Stimulated activated CD4-positive, alpha-beta T cell treated with anti-CD3 and anti-CD28 coated beads, Interleukin-1b, Interleukin-23, amount 100 ng/mL, for 24 hours (primary cell): ENCODE results near the gene SAV1.
A peak's percentile ranks its signal among the peaks of the same experiment; 100 is the strongest.

ENCODE experiments used
- DNase-seq, 4 experiments: peaks; one replicate each; pipeline ENCODE4 v3.0.0-alpha.2; 2020; ENCODE audit warnings: low read depth in 4 of 4, low spot score in 1 of 4

Gene SAV1

GRCh38 chr14:50610465-50610864 lies 57.6 kb downstream of the SAV1 start:
- no peak for DNase-seq

DNA sequence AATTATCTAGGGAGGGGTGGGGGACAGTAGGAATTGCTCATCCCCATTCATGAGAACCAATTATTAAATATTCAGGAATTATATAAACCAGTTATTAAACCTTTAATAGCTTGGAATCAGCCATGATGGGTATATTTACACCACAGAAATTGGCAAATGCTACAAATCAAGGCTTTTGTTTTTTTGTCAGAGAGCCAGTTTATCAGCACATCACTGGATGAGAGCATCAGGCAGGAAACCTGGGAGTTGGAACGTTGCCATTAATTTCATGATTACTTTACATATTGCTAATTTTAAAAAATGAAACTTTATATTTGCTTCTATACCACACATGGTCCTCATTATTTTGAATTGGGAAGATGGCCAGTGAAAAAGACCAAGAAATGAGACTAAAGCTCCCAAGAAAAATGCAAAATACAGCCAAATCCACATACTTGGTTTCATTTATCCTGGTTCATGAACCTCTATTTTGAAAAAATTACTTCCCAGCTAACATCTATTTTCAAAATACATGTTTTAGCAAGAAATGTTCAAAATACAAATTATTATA lies 59.7 kb downstream of the SAV1 start:
- no peak for DNase-seq

GRCh38 chr14:50607761-50608160 lies 60.3 kb downstream of the SAV1 start:
- no peak for DNase-seq

DNA sequence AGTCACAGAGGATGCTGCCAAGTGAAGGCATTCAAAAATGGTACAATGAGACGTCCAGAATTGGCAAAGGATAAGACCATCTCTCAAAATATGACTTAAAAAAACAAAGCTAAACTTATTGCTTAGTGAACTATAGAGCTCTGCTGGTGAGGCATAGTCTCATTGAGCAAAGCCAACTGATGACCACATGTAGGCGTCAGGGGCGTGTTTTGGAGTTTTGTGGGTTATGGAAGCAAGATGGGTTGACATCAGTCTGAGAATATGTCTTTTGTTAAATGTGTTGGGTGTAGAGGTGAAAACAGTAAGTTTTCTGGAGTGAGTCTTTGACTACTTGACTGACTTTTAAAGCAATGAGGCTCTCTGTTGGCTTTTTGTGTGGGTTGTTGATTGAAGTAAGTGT lies 60.9 kb downstream of the SAV1 start:
- DNase-seq, result peak in 2 of 4 experiments; percentile 1 to 7

DNA sequence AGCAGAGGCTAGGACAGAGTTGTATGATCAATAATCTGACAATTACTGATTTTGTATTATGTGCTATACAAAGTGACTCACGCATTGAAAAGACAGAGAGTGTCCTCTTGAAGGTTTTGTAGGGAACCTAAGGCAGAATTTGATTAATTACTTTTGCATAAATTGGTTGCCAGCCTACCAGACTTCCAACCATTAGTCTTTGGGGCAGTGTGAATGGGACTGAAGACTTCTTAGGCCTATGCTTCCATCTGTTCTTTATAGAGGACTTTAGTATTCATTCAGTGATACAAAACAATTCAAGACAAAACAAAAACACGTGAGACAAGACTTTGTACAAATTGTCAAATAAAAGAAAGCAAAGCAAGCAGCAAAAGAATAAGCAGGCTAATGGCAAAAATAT lies 61.6 kb downstream of the SAV1 start:
- no peak for DNase-seq

DNA sequence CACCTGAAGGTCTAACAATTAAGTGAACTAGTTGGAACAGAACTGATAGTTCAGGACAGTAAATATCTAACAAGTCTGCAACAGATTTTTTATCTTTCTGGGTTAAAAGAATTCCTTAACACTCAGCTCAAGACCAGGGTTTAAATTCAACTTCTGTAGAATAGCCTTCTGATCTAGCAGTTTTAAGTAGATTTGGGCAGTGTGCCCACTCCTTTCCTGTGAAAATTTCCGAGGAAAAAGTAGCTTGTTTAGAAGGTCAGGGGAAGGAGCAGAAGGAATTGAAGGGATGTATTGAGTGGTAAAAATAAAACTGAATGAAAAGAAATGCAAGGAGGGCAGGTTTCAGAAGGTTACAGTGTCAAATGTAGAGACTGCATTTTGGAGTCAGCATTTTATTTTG lies 62.3 kb downstream of the SAV1 start:
- no peak for DNase-seq

DNA sequence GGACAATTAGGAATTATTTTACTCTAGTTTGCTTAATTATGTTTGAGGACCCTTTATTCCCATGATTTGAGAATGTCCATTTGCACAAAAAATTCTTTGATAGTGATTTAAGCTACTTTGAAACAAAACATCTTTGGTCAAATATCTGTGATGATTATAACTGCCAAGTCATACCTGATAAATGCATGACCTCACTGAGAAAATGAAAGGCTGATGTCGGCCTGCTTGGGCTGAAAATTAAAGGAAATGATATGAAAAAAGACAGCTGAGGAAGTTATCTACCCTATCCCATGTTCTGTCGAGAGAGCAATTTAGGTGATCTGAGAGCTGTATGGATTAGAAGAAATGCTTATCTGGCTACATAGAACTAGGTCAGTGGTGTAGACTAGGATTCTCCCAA lies 64.5 kb downstream of the SAV1 start:
- DNase-seq, result no peak

DNA sequence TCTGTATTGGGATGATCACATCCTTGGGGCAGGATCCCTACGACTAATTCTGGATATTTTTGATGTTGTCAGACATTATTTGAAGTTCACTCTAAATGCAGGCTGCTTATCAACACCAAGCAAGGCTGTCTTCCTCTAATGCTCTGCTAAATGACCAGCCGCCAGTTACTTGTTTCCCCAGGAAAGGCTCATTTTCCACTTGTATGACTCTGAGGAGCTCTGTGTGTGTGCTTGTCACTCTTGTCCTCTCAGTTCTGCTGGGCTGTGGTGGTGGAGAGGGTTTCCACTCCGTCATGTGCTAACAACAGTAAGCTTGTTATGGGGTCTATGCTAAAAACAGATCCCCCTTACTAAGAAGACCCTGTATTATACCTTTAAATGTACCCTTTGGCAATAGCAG lies 66.1 kb downstream of the SAV1 start:
- DNase-seq, result no peak

- no peak for DNase-seq
Observed at GRCh38 chr14:50601394-50601793, 66.7 kb downstream of the SAV1 start.

GRCh38 chr14:50600849-50601248 lies 67.3 kb downstream of the SAV1 start:
- DNase-seq, result no peak

DNA sequence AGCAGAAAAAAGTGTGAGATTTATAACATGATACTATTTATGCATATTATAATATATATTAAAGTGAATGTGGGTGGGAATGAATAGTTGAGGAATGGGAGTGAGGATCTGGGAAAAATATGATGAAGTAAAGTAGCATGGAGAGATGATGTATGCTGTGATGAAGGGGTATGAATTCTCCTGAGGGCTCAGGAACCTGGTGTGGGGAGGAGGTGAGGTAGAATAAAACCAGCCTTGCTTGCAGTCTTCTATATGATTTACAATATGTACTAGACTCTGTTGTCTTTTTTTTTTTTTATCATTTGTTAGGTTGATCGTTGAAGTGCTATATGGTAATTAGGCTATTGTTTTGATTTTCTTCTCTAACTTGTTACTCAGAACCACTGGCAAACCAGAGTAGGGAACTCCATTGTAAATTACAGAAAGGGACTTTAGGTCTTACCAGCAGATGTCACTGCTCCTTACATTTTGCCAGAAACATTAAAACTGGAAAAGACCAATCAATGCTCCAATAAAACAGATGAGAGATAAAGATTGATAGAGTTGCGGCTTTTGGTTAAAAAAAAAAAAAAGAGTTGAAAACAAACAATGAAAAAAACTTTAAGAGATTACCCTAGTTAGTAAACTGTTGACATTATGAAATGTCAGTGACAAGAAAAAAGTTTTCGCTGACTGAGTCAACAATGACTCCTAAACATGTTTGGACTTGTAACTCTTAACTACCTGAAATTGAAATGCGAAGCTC lies 68.2 kb downstream of the SAV1 start:
- DNase-seq, result no peak

GRCh38 chr14:50598765-50599164 lies 69.3 kb downstream of the SAV1 start:
- no peak for DNase-seq

DNA sequence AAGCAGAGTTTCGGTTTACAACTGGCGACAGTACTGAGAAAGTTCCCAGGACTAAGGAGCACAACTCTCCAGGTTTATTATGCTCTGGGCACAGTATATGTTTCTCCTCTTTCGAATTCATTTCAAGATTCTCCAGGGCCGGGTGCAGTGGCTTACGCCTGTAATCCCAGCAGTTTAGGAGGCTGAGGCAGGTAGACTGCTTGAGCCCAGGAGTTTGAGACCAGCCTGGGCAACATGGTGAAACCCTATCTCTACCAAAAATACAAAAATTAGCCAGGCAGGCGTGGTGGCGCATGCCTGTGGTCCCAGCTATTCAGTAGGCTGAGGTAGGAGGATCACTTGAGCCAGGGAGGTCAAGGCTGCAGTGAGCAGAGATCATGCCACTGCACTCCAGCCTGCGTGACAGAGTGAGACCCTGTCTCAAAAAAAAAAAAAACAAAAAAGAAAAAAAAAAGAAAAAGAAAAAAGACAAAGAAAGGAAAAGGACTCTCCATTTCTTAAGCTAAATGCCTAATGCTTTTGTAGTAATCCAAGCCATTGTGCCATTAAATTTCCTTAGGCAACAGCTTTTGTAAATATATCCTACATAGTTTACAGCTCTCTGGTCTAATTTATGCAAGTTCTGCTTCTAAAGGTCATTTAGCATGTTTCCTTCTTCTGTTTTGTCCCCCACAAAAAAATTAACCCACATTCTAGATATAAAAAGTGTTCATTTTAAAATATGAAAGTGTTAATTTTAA lies 73.4 kb downstream of the SAV1 start:
- no peak for DNase-seq

GRCh38 chr14:50590464-50590863 lies 77.6 kb downstream of the SAV1 start:
- DNase-seq, result no peak
